WTC11 (cell line): Measurements from ENCODE around the gene PTGIS. TPM values are rescaled to one million over a fixed set of nuclear protein-coding genes. Genes with fewer than 3 reads are reported as not detected.

ENCODE experiments used
- ATAC-seq: fragments of 200-7000 bp; cut with Tn5 transposase; 2 replicates; pipeline ENCODE4 v1.10.0; 2021; ENCODE audit warnings: mild to moderate bottlenecking, moderate library complexity
- CTCF ChIA-PET: fragments of 300-600 bp; sonication (Branson Sonifier 250); formaldehyde crosslinking; loops from one replicate; lab custom pipeline; 2021; ENCODE audit warnings: antibody characterized with exemption; lab: Charles Lee
- POLR2A ChIA-PET: fragments of 350-600 bp; sonication (Branson Sonifier 250); formaldehyde crosslinking; loops from one replicate; lab custom pipeline; 2021; ENCODE audit warnings: antibody characterized with exemption; lab: Charles Lee
- DNase-seq: peaks from one replicate; pipeline ENCODE4 v3.0.0; 2021; ENCODE audit warnings: low spot score
- H3K27ac Mint-ChIP-seq: 2 replicates; pipeline ENCODE4 v1.8.0; 2021; ENCODE audit warnings: mixed read lengths
- H3K27me3 Mint-ChIP-seq: 2 replicates; pipeline ENCODE4 v1.8.0; 2021; ENCODE audit warnings: low read depth, mild to moderate bottlenecking, moderate library complexity, mixed read lengths
- H3K36me3 Mint-ChIP-seq: 2 replicates; pipeline ENCODE4 v1.8.0; 2021; ENCODE audit warnings: mixed read lengths
- H3K4me1 Mint-ChIP-seq: 2 replicates; pipeline ENCODE4 v1.8.0; 2022; ENCODE audit warnings: mixed read lengths
- H3K4me3 Mint-ChIP-seq: 2 replicates; pipeline ENCODE4 v1.8.0; 2021; ENCODE audit warnings: mild to moderate bottlenecking, moderate library complexity, mixed read lengths
- H3K9me3 Mint-ChIP-seq: 2 replicates; pipeline ENCODE4 v1.8.0; 2021; ENCODE audit warnings: mixed read lengths
- AFF4 ChIP-seq: sonication (generic); formaldehyde crosslinking; IDR thresholded peaks from 2 replicates; pipeline ENCODE4 v1.8.1; 2023; ENCODE audit warnings: mild to moderate bottlenecking, missing genetic modification reagents, borderline replicate concordance
- ATF1 ChIP-seq: sonication (generic); formaldehyde crosslinking; IDR thresholded peaks from 2 replicates; pipeline ENCODE4 v1.8.1; 2023; ENCODE audit warnings: mild to moderate bottlenecking, moderate library complexity, missing genetic modification reagents
- CBFB ChIP-seq: sonication (generic); formaldehyde crosslinking; IDR thresholded peaks from 2 replicates; pipeline ENCODE4 v1.8.1; 2022; ENCODE audit warnings: mild to moderate bottlenecking, low read depth, missing genetic modification reagents
- CREB1 ChIP-seq: sonication (generic); formaldehyde crosslinking; IDR thresholded peaks from 2 replicates; pipeline ENCODE4 v1.8.0; 2023; ENCODE audit warnings: mild to moderate bottlenecking, missing genetic modification reagents
- CREM ChIP-seq: sonication (generic); formaldehyde crosslinking; IDR thresholded peaks from 2 replicates; pipeline ENCODE4 v1.8.1; 2022; ENCODE audit warnings: mild to moderate bottlenecking, missing genetic modification reagents, moderate library complexity
- ERG ChIP-seq: fragments of 250-450 bp; sonication (Bioruptor Pico); IDR thresholded peaks from 2 replicates; pipeline ENCODE4 v1.8.0; 2021; ENCODE audit warnings: mild to moderate bottlenecking
- GRHL2 ChIP-seq: fragments of 250-450 bp; sonication (Bioruptor Pico); IDR thresholded peaks from 2 replicates; pipeline ENCODE4 v1.8.0; 2022; ENCODE audit warnings: mild to moderate bottlenecking, moderate library complexity; ENCODE audit not compliant: insufficient replicate concordance, severe bottlenecking
- GTF2I ChIP-seq: fragments of 250-450 bp; sonication (Bioruptor Pico); conservative IDR thresholded peaks from 2 replicates; pipeline ENCODE4 v1.4.0; 2021; ENCODE audit warnings: mild to moderate bottlenecking
- KAT7 ChIP-seq: sonication (generic); formaldehyde crosslinking; IDR thresholded peaks from 2 replicates; pipeline ENCODE4 v1.8.1; 2023; ENCODE audit warnings: missing genetic modification reagents, mild to moderate bottlenecking, borderline replicate concordance
- NFE2L1 ChIP-seq: sonication (generic); formaldehyde crosslinking; IDR thresholded peaks from 2 replicates; pipeline ENCODE4 v1.8.1; 2023; ENCODE audit warnings: missing genetic modification reagents
- NFYB ChIP-seq: sonication (generic); formaldehyde crosslinking; conservative IDR thresholded peaks from 2 replicates; pipeline ENCODE4 v1.8.0; 2022; ENCODE audit warnings: low read depth, missing genetic modification reagents
- TCF7 ChIP-seq: sonication (generic); formaldehyde crosslinking; IDR thresholded peaks from 2 replicates; pipeline ENCODE4 v1.8.0; 2022; ENCODE audit warnings: mild to moderate bottlenecking, low read depth, missing genetic modification reagents, moderate library complexity
- USF2 ChIP-seq: sonication (generic); formaldehyde crosslinking; IDR thresholded peaks from 2 replicates; pipeline ENCODE4 v1.8.1; 2023; ENCODE audit warnings: mild to moderate bottlenecking, missing genetic modification reagents, moderate library complexity
- ZNF138 ChIP-seq: sonication (generic); formaldehyde crosslinking; conservative IDR thresholded peaks from 2 replicates; pipeline ENCODE4 v1.8.1; 2022; ENCODE audit warnings: mild to moderate bottlenecking, moderate library complexity, missing genetic modification reagents
- total RNA-seq: library from RNA; stranded (reverse); gene quantifications from 3 replicates; pipeline ENCODE4 v1.2.3, GENCODE V29; 2021
- TF ChIP-seq, protein P1 (sequence below): sonication (generic); formaldehyde crosslinking; IDR thresholded peaks from 2 replicates; pipeline ENCODE4 v1.8.0; 2022; ENCODE audit warnings: mild to moderate bottlenecking, missing genetic modification reagents
- TF ChIP-seq, protein P2 (sequence below): fragments of 250-450 bp; sonication (Bioruptor Pico); conservative IDR thresholded peaks from 2 replicates; pipeline ENCODE4 v1.9.0; 2021; ENCODE audit warnings: mild to moderate bottlenecking
- TF ChIP-seq, protein P3 (sequence below): fragments of 250-450 bp; sonication (Bioruptor Pico); IDR thresholded peaks from 2 replicates; pipeline ENCODE4 v2.1.2; 2022; ENCODE audit warnings: mild to moderate bottlenecking, moderate library complexity
- TF ChIP-seq, protein P4 (sequence below): sonication (generic); formaldehyde crosslinking; IDR thresholded peaks from 2 replicates; pipeline ENCODE4 v1.8.1; 2022; ENCODE audit warnings: low read depth, missing genetic modification reagents, borderline replicate concordance

Gene PTGIS
- total RNA-seq, 1 experiment from 2014 or later = 24.3 TPM

- ATAC-seq (no peak), DNase-seq (no peak)
- H3K4me1 Mint-ChIP-seq = peaks cover 6% of the 10 kb centered on the region; the same call in 1 of the 2 replicates
- no peak overlapping the region for H3K4me3 Mint-ChIP-seq
- TF ChIP-seq, protein P1, sequence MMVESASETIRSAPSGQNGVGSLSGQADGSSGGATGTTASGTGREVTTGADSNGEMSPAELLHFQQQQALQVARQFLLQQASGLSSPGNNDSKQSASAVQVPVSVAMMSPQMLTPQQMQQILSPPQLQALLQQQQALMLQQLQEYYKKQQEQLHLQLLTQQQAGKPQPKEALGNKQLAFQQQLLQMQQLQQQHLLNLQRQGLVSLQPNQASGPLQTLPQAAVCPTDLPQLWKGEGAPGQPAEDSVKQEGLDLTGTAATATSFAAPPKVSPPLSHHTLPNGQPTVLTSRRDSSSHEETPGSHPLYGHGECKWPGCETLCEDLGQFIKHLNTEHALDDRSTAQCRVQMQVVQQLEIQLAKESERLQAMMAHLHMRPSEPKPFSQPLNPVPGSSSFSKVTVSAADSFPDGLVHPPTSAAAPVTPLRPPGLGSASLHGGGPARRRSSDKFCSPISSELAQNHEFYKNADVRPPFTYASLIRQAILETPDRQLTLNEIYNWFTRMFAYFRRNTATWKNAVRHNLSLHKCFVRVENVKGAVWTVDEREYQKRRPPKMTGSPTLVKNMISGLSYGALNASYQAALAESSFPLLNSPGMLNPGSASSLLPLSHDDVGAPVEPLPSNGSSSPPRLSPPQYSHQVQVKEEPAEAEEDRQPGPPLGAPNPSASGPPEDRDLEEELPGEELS = no peak
- TF ChIP-seq CBFB (CRISPR knock-in tag) = no peak
- no peak for TF ChIP-seq ERG
- TF ChIP-seq KAT7 (CRISPR knock-in tag) = no peak
- TF ChIP-seq, protein P2, sequence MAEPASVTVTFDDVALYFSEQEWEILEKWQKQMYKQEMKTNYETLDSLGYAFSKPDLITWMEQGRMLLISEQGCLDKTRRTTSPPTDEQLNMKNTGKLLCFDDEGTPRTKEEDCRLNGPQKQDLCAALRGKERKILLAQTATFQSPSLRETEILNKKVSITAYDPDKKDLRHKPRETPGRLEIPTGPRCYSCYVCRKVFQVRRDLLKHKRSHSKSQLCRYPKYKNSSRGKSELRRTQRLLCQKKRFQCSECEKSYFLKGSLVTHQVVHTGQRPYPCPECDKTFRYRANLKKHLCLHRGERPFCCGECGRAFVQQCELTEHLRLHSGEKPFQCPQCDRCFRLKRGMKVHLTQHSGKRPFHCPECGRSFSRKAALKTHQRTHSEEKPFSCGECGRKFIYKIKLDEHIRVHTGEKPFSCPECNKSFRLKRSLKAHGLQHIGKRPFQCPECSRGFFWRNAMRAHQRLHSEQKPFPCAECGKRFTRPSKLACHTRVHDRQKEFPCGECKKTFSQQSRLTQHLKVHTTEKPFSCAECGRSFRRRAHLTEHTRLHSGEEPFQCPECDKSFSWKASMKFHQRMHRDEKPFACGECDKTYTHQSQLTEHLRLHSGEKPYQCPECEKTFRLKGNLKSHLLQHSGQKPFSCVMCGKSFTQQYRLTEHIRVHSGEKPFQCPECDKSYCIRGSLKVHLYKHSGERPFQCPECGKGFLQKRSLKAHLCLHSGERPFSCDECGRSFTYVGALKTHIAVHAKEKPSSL (CRISPR knock-in tag) = no peak
- TF ChIP-seq ZNF138 (CRISPR knock-in tag) = no peak
- no peak for TF ChIP-seq CREB1
- no peak for TF ChIP-seq CREM
- TF ChIP-seq ATF1 (CRISPR knock-in tag) = no peak
- TF ChIP-seq NFE2L1 = no peak
- TF ChIP-seq AFF4 (CRISPR knock-in tag) = no peak
- no peak for TF ChIP-seq GTF2I (CRISPR knock-in tag)
- no peak for TF ChIP-seq USF2 (CRISPR knock-in tag)
- TF ChIP-seq, all 79 proteins: peak for 0
- CTCF ChIA-PET = interaction anchor here (1.0 to 4.5 kb wide), 5 partner anchors 8 to 53 kb away, joined by 4 to 32 read pairs (median 10); no protein-coding TSS in a partner anchor
- POLR2A ChIA-PET = no interaction called here
- Mint-ChIP-seq H3K9me3 (peaks cover 4% of the 10 kb centered on the region; the same call in 1 of the 2 replicates), H3K36me3 (no peaks in the 10 kb centered on the region), H3K27ac (no peak overlapping the region), H3K27me3 (no peaks in the 10 kb centered on the region; the same call in none of the 2 replicates)
These were observed 27.4 kb upstream of the PTGIS start for GRCh38 chr20:49595346-49595745.

GRCh38 chr20:49594931-49595315 is 27.0 kb upstream of the PTGIS start:
- no peaks in the 10 kb centered on the region for H3K36me3 Mint-ChIP-seq
- peaks cover 4% of the 10 kb centered on the region; the same call in 1 of the 2 replicates for H3K9me3 Mint-ChIP-seq
- ATAC-seq = no peak
- peak overlapping the region; percentile 67; the same call in 1 of the 2 replicates for H3K27ac Mint-ChIP-seq
- ChIA-PET CTCF (interaction anchor here (1.0 to 4.5 kb wide), 6 partner anchors 9 to 292 kb away, joined by 3 to 32 read pairs (median 7); no protein-coding TSS in a partner anchor), POLR2A (no interaction called here)
- H3K4me3 Mint-ChIP-seq = no peak overlapping the region
- DNase-seq = no peak
- peaks cover 6% of the 10 kb centered on the region; the same call in 1 of the 2 replicates for H3K4me1 Mint-ChIP-seq
- H3K27me3 Mint-ChIP-seq = no peaks in the 10 kb centered on the region; the same call in none of the 2 replicates
- TF ChIP-seq TCF7 (CRISPR knock-in tag) (no peak), GRHL2 (CRISPR knock-in tag) (no peak), NFYB (CRISPR knock-in tag) (no peak), NFE2L1 (no peak)
- TF ChIP-seq, protein P3, sequence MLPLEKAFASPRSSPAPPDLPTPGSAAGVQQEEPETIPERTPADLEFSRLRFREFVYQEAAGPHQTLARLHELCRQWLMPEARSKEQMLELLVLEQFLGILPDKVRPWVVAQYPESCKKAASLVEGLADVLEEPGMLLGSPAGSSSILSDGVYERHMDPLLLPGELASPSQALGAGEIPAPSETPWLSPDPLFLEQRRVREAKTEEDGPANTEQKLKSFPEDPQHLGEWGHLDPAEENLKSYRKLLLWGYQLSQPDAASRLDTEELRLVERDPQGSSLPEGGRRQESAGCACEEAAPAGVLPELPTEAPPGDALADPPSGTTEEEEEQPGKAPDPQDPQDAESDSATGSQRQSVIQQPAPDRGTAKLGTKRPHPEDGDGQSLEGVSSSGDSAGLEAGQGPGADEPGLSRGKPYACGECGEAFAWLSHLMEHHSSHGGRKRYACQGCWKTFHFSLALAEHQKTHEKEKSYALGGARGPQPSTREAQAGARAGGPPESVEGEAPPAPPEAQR (CRISPR knock-in tag) = no peak
- TF ChIP-seq, protein P4, sequence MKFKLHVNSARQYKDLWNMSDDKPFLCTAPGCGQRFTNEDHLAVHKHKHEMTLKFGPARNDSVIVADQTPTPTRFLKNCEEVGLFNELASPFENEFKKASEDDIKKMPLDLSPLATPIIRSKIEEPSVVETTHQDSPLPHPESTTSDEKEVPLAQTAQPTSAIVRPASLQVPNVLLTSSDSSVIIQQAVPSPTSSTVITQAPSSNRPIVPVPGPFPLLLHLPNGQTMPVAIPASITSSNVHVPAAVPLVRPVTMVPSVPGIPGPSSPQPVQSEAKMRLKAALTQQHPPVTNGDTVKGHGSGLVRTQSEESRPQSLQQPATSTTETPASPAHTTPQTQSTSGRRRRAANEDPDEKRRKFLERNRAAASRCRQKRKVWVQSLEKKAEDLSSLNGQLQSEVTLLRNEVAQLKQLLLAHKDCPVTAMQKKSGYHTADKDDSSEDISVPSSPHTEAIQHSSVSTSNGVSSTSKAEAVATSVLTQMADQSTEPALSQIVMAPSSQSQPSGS (CRISPR knock-in tag) = no peak
- TF ChIP-seq, protein P2 (CRISPR knock-in tag) = no peak
